Mesendoderm (in vitro differentiated cells): Measurements from ENCODE around the gene PGC. TPM values are rescaled to one million over a fixed set of nuclear protein-coding genes. Genes with fewer than 3 reads are reported as not detected.

Experiments used
- DNase-seq: peaks from one replicate; pipeline ENCODE4 v3.0.0; 2013
- H2AK5ac ChIP-seq: 2 replicates; pipeline ENCODE4 v1.6.1; 2013; ENCODE audit warnings: low read length, inconsistent platforms
- H2BK120ac ChIP-seq: 2 replicates; pipeline ENCODE4 v1.6.1; 2013; ENCODE audit warnings: low read depth, mild to moderate bottlenecking, low read length, moderate library complexity, mixed read lengths
- H2BK15ac ChIP-seq: replicated peaks from 2 replicates; pipeline ENCODE4 v1.6.1; 2013; ENCODE audit warnings: low read depth, mild to moderate bottlenecking, moderate library complexity
- H2BK5ac ChIP-seq: 2 replicates; pipeline ENCODE4 v1.6.1; 2013; ENCODE audit warnings: low read length, inconsistent platforms
- H3K18ac ChIP-seq: 2 replicates; pipeline ENCODE4 v1.6.1; 2013; ENCODE audit warnings: mild to moderate bottlenecking, low read length, mixed read lengths
- H3K23ac ChIP-seq: one replicate; pipeline ENCODE4 v1.6.1; 2013; ENCODE audit warnings: low read length
- H3K27ac ChIP-seq: 2 replicates; pipeline ENCODE4 v1.5.1; 2013; ENCODE audit warnings: low read depth, mild to moderate bottlenecking, inconsistent platforms, low read length, moderate library complexity
- H3K27me3 ChIP-seq: 2 replicates; pipeline ENCODE4 v1.6.1; 2013; ENCODE audit warnings: low read length, control low read depth, mild to moderate bottlenecking, inconsistent platforms; ENCODE audit not compliant: insufficient read depth, poor library complexity
- H3K36me3 ChIP-seq: 2 replicates; pipeline ENCODE4 v1.6.1; 2013; ENCODE audit warnings: low read length, inconsistent platforms; ENCODE audit not compliant: control insufficient read depth, insufficient read depth
- H3K4ac ChIP-seq: one replicate; pipeline ENCODE4 v1.6.1; 2013; ENCODE audit warnings: low read depth, mild to moderate bottlenecking, low read length, moderate library complexity
- H3K4me1 ChIP-seq: 2 replicates; pipeline ENCODE4 v1.6.1; 2013; ENCODE audit warnings: low read depth, low read length, inconsistent platforms; ENCODE audit not compliant: control insufficient read depth
- H3K4me2 ChIP-seq: 2 replicates; pipeline ENCODE4 v1.6.1; 2013; ENCODE audit warnings: low read length
- H3K4me3 ChIP-seq: 2 replicates; pipeline ENCODE4 v1.5.1; 2013; ENCODE audit warnings: mild to moderate bottlenecking, low read length
- H3K56ac ChIP-seq: one replicate; pipeline ENCODE4 v1.6.1; 2013; ENCODE audit warnings: low read length
- H3K79me1 ChIP-seq: 2 replicates; pipeline ENCODE4 v1.6.1; 2013; ENCODE audit warnings: low read length, inconsistent platforms
- H3K79me2 ChIP-seq: 2 replicates; pipeline ENCODE4 v1.6.1; 2013; ENCODE audit warnings: mild to moderate bottlenecking, low read length; ENCODE audit not compliant: control insufficient read depth, insufficient read depth
- H3K9ac ChIP-seq: 2 replicates; pipeline ENCODE4 v1.6.1; 2013; ENCODE audit warnings: low read length, inconsistent platforms
- H4K5ac ChIP-seq: one replicate; pipeline ENCODE4 v1.6.1; 2013; ENCODE audit warnings: low read length
- H4K8ac ChIP-seq: one replicate; pipeline ENCODE4 v1.6.1; 2013; ENCODE audit warnings: low read depth, mild to moderate bottlenecking, control low read depth, low read length, moderate library complexity
- WGBS: extraction: QIAGEN DNeasy Blood & Tissue Kit; methylation state at CpG from one replicate; pipeline ENCODE4 v1.1.7; 2013; ENCODE audit warnings: low lambda C conversion rate, missing lambda C conversion rate; ENCODE audit not compliant: insufficient coverage; ENCODE audit errors: extremely low coverage; 5-methylcytosine and 5-hydroxymethylcytosine counted together
- polyA plus RNA-seq, 2 experiments: library from polyadenylated mRNA; stranded (reverse); fragments of 200-250 nt; gene quantifications; one replicate each; pipeline ENCODE4 v1.2.3, GENCODE V29; 2013

PGC gene
- 0.13 TPM for polyA plus RNA-seq (2013, experiment 1 of 2)
- 0.10 TPM for polyA plus RNA-seq (2013, experiment 2 of 2)

DNA sequence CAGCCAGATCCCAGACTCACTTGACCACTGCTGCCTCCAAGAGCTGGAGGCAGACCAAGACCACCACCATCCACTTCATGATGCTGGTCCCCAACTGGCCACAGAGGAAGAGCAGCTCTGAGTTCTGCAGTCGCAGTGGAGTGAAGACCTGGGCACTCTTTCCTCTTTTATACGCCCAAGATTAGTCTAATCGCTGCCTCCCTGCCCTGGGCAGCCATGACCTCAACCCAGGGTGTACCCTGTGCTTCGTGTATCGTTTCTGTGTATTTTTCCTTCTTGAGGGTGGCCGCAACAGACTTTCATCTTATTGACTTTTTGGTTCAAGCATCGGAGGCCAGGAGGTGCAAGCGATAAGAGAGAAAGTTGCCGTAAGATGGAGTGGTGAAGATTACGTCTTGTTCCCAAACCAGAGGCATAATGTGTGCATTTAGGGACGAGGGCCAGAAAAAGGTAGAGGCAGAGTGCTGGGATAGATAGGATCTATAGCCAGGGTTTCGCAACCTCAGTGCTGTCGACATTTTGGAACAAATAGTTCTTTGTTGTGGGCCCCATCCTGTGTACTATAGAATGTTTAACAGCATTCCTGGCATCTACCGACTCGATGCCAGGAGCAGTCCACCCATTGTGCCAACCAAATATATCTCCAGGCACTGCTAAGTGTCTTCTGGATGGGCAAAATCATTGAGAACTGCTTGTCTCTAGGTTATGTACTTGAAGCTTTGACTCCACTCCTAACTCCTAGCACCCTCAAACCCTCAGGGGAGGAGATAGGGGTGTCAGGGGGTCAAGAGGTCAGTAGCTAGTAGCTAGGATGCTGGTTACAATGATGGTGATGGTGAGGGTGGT lies at the start of gene PGC:
PGC (minus strand) TSS at position 142 of the 846 bp plus-strand sequence; CDS start at position 79, 63 bp downstream.
- no CpG with 5 or more reads among the region's 15 CpGs for WGBS
- no peaks in the 10 kb centered on the region for H3K79me2 ChIP-seq
- no peak within 1 kb of the TSS for H3K56ac ChIP-seq
- no peak for DNase-seq
- no peak within 1 kb of the TSS for H3K27ac ChIP-seq
- H3K9ac ChIP-seq, result no peak within 1 kb of the TSS
- H3K27me3 ChIP-seq, result no peaks in the 10 kb centered on the region
- no peak within 1 kb of the TSS for H3K4me2 ChIP-seq
- no peak within 1 kb of the TSS for H4K5ac ChIP-seq
- no peak within 1 kb of the TSS for H2BK120ac ChIP-seq
- no peak within 1 kb of the TSS for H3K23ac ChIP-seq
- no peak within 1 kb of the TSS for H2AK5ac ChIP-seq
- no peak within 1 kb of the TSS for H3K4ac ChIP-seq
- no peak within 1 kb of the TSS for H3K4me3 ChIP-seq
- no peak within 1 kb of the TSS for H2BK5ac ChIP-seq
- H2BK15ac ChIP-seq, result no peak within 1 kb of the TSS
- no peaks in the 10 kb centered on the region for H3K4me1 ChIP-seq
- H4K8ac ChIP-seq, result no peak within 1 kb of the TSS
- H3K18ac ChIP-seq, result no peak within 1 kb of the TSS
- H3K79me1 ChIP-seq, result no peaks in the 10 kb centered on the region
- H3K36me3 ChIP-seq, result no peaks in the 10 kb centered on the region

DNA sequence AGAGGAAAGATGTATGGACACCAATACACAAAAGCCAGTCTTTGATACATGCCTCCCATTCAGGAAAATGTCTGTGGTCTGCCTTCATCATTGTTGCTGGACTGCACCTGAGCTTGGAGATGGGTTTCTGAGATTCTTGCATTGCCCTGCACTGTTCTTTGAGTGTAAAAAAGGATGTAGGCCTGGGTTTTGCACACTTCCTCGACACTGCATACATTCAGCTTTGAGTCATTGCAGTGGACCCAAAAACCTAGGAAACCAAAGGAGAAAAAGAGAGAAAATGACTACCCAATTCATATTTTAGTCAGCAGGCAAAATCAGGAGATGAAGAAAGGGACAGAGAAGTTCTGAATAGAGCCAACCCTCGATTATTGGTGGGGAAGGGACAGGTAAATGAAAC lies 49.3 kb upstream of the PGC start:
- no peak overlapping the region for H2BK120ac ChIP-seq
- DNase-seq, result no peak
- H3K4ac ChIP-seq, result no peak overlapping the region
- H3K4me3 ChIP-seq, result no peak overlapping the region
- H2AK5ac ChIP-seq, result no peak overlapping the region
- H3K27me3 ChIP-seq, result no peaks in the 10 kb centered on the region
- no peak overlapping the region for H4K8ac ChIP-seq
- H3K23ac ChIP-seq, result no peak overlapping the region
- no peak overlapping the region for H3K27ac ChIP-seq
- H2BK15ac ChIP-seq, result no peak overlapping the region
- H2BK5ac ChIP-seq, result no peak overlapping the region
- no peaks in the 10 kb centered on the region for H3K79me2 ChIP-seq
- no peak overlapping the region for H3K9ac ChIP-seq
- no peaks in the 10 kb centered on the region for H3K79me1 ChIP-seq
- WGBS, result no CpG with 5 or more reads among the region's 2 CpGs
- no peak overlapping the region for H3K4me2 ChIP-seq
- no peak overlapping the region for H3K56ac ChIP-seq
- no peak overlapping the region for H4K5ac ChIP-seq
- H3K4me1 ChIP-seq, result no peaks in the 10 kb centered on the region
- H3K18ac ChIP-seq, result no peak overlapping the region
- no peaks in the 10 kb centered on the region for H3K36me3 ChIP-seq

DNA sequence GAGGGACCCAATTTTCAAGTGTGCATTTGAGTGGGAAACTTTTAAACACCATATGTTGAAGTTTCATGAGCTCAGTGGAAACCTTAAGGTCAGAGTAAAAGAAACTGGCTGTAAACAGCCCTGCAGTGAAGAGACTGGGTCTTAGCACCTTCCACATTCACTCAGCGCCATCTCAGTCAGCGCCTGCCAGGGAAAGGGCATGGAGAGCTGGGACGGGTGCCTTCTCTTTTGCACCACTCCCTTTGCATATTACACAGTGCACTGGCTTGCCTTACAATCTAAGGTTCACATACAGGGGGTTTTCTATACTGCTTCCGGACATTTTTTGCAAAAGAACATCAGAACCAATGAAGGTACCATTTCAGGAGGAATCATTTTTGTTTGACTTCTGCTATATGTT lies 44.8 kb upstream of the PGC start:
- no peak overlapping the region for H3K23ac ChIP-seq
- no peak overlapping the region for H3K9ac ChIP-seq
- no peaks in the 10 kb centered on the region for H3K4me1 ChIP-seq
- H4K5ac ChIP-seq, result no peak overlapping the region
- H3K36me3 ChIP-seq, result peaks cover 7% of the 10 kb centered on the region
- no peak overlapping the region for H2AK5ac ChIP-seq
- no peak overlapping the region for H2BK120ac ChIP-seq
- no peak overlapping the region for H3K4me2 ChIP-seq
- no peak overlapping the region for H2BK15ac ChIP-seq
- H4K8ac ChIP-seq, result no peak overlapping the region
- no peak for DNase-seq
- peaks cover 9% of the 10 kb centered on the region for H3K79me1 ChIP-seq
- no peak overlapping the region for H3K18ac ChIP-seq
- H3K4ac ChIP-seq, result no peak overlapping the region
- H3K79me2 ChIP-seq, result peaks cover 7% of the 10 kb centered on the region
- H3K27ac ChIP-seq, result no peak overlapping the region
- no peaks in the 10 kb centered on the region for H3K27me3 ChIP-seq
- no peak overlapping the region for H3K4me3 ChIP-seq
- H2BK5ac ChIP-seq, result no peak overlapping the region
- no peak overlapping the region for H3K56ac ChIP-seq
- no CpG with 5 or more reads among the region's 4 CpGs for whole genome bisulfite sequencing

DNA sequence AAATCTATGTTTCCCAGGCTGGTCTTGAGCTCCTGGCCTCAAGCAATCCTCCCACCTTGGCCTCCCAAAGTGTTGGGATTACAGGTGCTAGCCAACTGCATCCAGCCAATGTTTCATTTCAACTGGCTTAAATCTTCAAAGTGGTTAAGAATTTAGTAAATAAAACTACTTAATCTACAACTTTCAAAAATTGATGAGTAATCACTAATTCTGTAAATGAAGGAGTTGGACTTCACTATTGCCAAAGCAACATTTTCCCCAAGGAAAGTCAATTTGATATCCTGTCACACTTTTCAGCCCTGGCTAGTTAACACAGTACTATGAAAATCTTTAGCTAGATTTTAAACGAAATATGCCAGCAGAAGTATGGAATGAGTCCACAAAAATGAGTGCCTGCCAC lies 44.1 kb upstream of the PGC start:
- Histone ChIP-seq H3K23ac (no peak overlapping the region), H2BK15ac (no peak overlapping the region), H4K5ac (no peak overlapping the region), H3K4me2 (no peak overlapping the region), H3K18ac (no peak overlapping the region), H3K4me3 (no peak overlapping the region), H2BK120ac (no peak overlapping the region), H3K9ac (no peak overlapping the region), H3K27me3 (no peaks in the 10 kb centered on the region), H3K4ac (no peak overlapping the region), H3K79me1 (peaks cover 9% of the 10 kb centered on the region), H2BK5ac (no peak overlapping the region), H3K27ac (no peak overlapping the region), H3K36me3 (peaks cover 7% of the 10 kb centered on the region), H3K4me1 (no peaks in the 10 kb centered on the region), H4K8ac (no peak overlapping the region), H3K56ac (no peak overlapping the region), H3K79me2 (peaks cover 7% of the 10 kb centered on the region), H2AK5ac (no peak overlapping the region)
- no peak for DNase-seq
- no CpG with 5 or more reads among the region's 1 CpG for WGBS

DNA sequence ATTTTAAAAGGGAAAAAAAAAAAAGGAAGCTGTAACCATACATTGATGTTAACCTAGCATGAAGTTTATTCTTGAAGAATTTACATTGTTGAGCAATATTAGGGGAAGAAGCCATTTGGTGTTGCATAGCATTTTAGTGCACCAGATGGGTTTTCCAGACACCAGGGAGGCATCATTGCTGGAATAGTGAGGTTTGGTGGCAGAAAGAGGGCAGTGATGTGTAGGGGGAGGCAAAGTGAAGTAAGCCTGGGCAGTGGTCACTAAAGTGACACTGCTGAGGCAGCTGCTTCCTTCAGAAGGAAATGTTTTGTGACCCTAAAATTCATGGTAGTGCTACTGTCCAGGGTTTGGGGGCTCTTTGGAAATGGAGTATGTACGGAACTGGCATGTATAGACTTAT lies 42.8 kb upstream of the PGC start:
- no peak overlapping the region for H3K56ac ChIP-seq
- no peak overlapping the region for H4K8ac ChIP-seq
- no peak overlapping the region for H3K4me3 ChIP-seq
- peaks cover 7% of the 10 kb centered on the region for H3K79me2 ChIP-seq
- no peak overlapping the region for H3K4ac ChIP-seq
- no CpG with 5 or more reads among the region's 1 CpG for WGBS
- H3K36me3 ChIP-seq, result peaks cover 7% of the 10 kb centered on the region
- H2AK5ac ChIP-seq, result no peak overlapping the region
- no peak overlapping the region for H3K9ac ChIP-seq
- DNase-seq, result no peak
- H3K27me3 ChIP-seq, result peaks cover 4% of the 10 kb centered on the region
- no peak overlapping the region for H3K18ac ChIP-seq
- peaks cover 9% of the 10 kb centered on the region for H3K79me1 ChIP-seq
- no peak overlapping the region for H2BK5ac ChIP-seq
- H2BK15ac ChIP-seq, result no peak overlapping the region
- no peak overlapping the region for H3K4me2 ChIP-seq
- no peak overlapping the region for H3K23ac ChIP-seq
- no peak overlapping the region for H2BK120ac ChIP-seq
- H3K27ac ChIP-seq, result no peak overlapping the region
- H3K4me1 ChIP-seq, result no peaks in the 10 kb centered on the region
- H4K5ac ChIP-seq, result no peak overlapping the region

DNA sequence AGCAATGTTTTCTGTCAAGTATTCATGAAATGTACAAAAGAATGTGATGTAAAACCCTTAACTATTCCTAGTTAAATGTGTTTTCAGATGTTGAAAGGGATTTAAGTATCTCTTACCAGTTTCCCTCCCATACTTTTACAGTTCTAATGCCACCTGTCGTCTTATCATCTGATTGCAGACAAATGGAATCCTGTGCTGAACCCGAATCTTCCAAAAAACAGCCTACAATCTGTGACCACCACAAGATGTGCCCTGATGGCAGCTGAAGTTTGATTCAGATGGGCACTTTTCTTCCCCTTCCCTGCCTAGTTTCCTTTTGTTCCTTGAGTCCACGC lies 42.2 kb upstream of the PGC start:
- no peak overlapping the region for H2BK5ac ChIP-seq
- H3K23ac ChIP-seq, result no peak overlapping the region
- H3K79me1 ChIP-seq, result peaks cover 9% of the 10 kb centered on the region
- no peak overlapping the region for H2BK120ac ChIP-seq
- DNase-seq, result no peak
- H3K9ac ChIP-seq, result no peak overlapping the region
- H3K36me3 ChIP-seq, result peaks cover 7% of the 10 kb centered on the region
- H3K79me2 ChIP-seq, result peaks cover 7% of the 10 kb centered on the region
- H3K27me3 ChIP-seq, result peaks cover 5% of the 10 kb centered on the region
- no peak overlapping the region for H4K8ac ChIP-seq
- no CpG with 5 or more reads among the region's 3 CpGs for WGBS
- no peak overlapping the region for H4K5ac ChIP-seq
- no peak overlapping the region for H3K4ac ChIP-seq
- H3K4me1 ChIP-seq, result no peaks in the 10 kb centered on the region
- no peak overlapping the region for H3K56ac ChIP-seq
- no peak overlapping the region for H2BK15ac ChIP-seq
- H3K27ac ChIP-seq, result no peak overlapping the region
- no peak overlapping the region for H3K4me3 ChIP-seq
- H3K4me2 ChIP-seq, result no peak overlapping the region
- H2AK5ac ChIP-seq, result no peak overlapping the region
- H3K18ac ChIP-seq, result no peak overlapping the region
